HG02973 (cell line): ENCODE measurements around the gene SNX8.

ENCODE experiments used
- ATAC-seq: cut with Tn5 transposase; IDR thresholded peaks from one replicate; pipeline ENCODE4 v1.9.1; 2021; ENCODE audit warnings: moderate library complexity; ENCODE audit not compliant: unreplicated experiment

SNX8 gene

GRCh38 chr7:2266911-2267310, 47.3 kb downstream of the SNX8 start:
- ATAC-seq, result no peak

- ATAC-seq, result no peak
Measured at GRCh38 chr7:2264158-2264557, 50.1 kb downstream of the SNX8 start.

- ATAC-seq, result no peak
Measured at GRCh38 chr7:2263176-2263575, 51.1 kb downstream of the SNX8 start.

GRCh38 chr7:2261611-2262010, 52.6 kb downstream of the SNX8 start:
- no peak for ATAC-seq

GRCh38 chr7:2260820-2261219, 53.4 kb downstream of the SNX8 start:
- no peak for ATAC-seq

- ATAC-seq, result no peak
Measured at GRCh38 chr7:2259480-2259879, 54.8 kb downstream of the SNX8 start.

- ATAC-seq, result peak; percentile 56
Measured at GRCh38 chr7:2258661-2259365, 55.4 kb downstream of the SNX8 start.

- no peak for ATAC-seq
Measured at GRCh38 chr7:2257651-2258050, 56.6 kb downstream of the SNX8 start.

GRCh38 chr7:2257046-2257551, 57.1 kb downstream of the SNX8 start:
- ATAC-seq, result no peak

GRCh38 chr7:2256306-2257045, 57.8 kb downstream of the SNX8 start:
- ATAC-seq, result no peak

GRCh38 chr7:2255145-2256139, 58.8 kb downstream of the SNX8 start:
- ATAC-seq, result no peak

GRCh38 chr7:2254429-2255144, 59.7 kb downstream of the SNX8 start:
- ATAC-seq, result no peak

- ATAC-seq, result no peak
Measured at GRCh38 chr7:2253525-2254244, 60.6 kb downstream of the SNX8 start.

GRCh38 chr7:2253021-2253420, 61.2 kb downstream of the SNX8 start:
- no peak for ATAC-seq

- no peak for ATAC-seq
Measured at GRCh38 chr7:2251841-2252771, 62.1 kb downstream of the SNX8 start.

GRCh38 chr7:2251381-2251780, 62.9 kb downstream of the SNX8 start:
- no peak for ATAC-seq

- ATAC-seq, result no peak
Measured at GRCh38 chr7:2249744-2250323, 64.4 kb downstream of the SNX8 start.

GRCh38 chr7:2248984-2249694, 65.1 kb downstream of the SNX8 start:
- ATAC-seq, result no peak
